KG1 (cell line): Measurements from ENCODE around the gene COL12A1.

Experiments used
- DNase-seq: peaks from one replicate; lab custom pipeline; 2025; lab: John Stamatoyannopoulos, UW

Gene COL12A1

DNA sequence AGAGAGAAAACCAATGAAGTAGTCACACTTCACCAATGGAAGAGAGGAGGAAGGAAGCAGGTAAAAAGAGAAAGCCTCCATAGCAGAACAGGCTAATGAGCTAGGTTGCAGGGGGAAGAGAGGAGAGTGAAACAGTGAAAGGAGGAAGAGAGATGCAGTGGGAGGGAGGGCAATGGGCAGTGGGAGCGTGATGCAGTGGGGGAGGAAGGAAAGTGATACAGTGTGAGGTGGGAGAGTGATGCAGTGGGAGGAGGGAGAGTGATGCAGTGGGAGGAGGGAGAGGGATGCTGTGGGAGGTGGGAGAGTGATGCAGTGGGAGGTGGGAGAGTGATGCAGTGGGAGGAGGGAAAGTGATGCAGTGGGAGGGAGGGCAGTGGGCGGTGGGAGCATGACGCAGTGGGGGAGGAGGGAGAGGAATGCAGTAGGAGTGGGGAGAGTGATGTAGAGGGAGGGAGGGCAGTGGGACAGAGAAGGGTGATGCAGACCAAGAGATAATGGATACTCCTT lies 29.7 kb downstream of the COL12A1 start:
- DNase-seq, result no peak

DNA sequence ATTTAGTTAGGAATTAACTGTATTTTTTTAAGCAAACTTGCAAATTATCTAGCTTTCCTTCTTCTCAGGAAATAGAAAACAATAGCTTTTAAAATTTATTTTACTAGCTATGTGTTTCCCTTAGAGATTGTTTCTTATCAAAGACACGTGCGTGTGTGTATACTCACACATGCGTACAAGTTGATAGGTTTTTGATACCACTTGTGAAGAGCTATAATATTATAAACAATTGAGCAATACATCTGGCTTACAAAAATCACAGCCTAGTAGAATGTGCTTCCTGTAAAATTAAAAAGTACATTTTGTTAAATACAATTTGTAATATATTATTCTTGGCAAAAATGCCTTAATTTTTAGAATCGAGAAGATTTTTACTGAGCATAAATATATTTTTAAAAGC lies 33.9 kb downstream of the COL12A1 start:
- DNase-seq, result no peak

DNA sequence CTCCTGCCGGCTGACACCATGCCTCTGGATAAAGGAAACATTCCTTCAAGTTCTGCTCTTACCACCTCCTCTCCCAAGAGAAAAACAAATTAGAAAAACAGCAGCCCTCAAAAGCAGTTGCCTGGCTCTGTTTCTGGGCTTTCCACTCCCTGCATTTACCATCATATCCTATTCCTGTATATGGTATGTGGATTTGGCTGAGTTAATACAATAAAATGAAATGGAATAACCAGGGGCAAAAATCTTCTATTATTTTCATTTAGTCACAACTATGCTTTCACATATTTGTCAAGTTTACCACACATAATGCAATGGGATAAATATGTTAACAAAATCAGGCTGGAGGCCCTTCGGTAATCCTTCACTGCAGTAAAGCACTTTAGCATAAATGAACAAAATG lies 34.3 kb downstream of the COL12A1 start:
- no peak for DNase-seq

DNA sequence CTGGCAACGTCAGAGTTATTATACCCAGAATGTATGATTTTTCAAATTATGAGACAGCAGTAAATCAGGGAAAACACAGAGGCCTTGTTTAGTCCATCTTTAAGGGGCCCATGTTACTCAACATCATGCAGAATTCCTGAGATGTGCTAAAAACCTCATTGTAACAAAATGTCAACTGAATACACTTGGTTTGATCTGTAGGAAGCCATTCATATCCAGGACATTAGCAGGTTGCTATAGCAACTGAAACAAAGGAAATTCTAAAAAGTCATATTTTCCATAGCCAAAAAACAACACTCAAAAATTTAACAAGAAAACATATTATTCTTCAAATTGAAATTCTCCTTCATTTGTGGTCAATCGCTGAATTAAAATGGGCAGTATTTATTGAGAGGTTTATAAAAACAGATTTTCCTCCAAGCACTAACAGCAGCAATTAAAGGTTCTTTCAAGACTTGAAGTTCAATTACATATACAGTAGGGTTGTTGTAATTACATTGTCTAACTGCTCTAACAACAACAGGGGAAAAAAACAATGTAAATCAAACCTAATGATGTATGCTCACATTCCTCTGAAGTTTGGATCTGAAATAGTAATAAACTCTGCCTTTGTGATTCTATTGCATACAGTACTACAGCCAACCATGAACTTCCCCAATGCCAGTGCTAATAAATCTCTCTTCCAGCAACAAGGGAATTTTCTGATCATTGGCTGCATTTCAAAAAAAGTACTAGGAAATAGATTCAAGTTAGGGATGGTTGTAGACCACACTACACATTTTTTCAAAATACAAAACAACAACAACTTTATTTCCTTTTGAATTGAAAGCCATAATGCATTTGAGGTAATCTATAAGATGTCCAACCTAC lies 34.9 kb downstream of the COL12A1 start:
- DNase-seq, result no peak

DNA sequence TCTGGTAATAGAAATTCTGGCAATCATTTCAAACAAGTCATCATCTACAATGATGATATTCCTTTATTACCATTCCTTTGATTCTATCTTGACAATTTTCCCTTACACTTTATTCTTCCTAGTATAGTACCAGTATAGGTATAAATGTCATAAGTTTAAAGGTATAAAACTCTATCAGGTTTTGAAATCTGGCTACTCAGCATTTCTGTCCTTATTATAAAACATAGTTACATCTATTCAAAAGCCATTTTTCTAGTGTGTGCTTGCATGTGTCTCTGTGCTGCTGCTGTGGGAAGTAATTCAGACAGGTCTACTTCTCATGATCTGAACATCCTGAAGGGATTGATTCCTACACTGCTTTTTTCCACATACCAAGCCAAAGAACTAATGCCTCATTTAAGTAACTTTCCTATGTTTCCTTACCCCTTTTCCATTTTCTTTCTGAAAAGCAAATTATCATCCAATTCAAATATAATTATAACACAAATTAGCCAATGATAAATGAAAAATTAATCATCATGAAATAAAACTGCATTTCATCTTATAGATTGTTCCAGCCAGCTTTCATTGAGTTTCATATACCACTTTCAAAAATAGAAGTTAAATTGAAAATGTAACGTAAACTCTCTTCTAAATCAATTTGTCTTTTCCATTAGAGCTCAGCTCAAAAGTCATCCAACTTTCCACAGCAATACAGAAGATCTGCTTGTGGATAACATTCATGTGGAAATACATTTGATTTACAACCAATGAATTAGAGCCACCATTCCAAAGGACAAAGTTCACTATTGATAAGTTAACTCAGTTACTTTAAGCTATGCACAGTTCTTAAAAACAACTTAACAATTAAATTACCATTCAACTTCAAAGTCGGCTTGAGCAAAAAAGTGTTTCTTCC lies 35.9 kb downstream of the COL12A1 start:
- no peak for DNase-seq

DNA sequence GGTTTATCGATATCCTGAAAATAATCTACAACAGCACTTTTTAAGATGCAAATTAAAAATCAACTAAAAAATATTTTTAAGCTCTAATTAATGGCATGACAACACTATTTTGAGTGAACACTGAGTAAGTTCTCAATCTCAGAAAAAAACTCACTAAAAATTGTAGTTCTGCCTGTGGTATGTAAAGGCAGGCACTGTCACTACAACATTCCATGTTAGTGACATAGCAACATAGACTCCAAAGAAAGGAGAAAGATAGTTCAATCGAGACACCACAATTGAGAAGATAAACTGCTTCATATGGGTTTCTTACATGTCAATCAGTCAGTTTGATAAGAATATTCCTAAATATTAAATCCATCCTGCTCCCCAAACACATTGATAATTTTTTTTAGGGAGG lies 38.0 kb downstream of the COL12A1 start:
- no peak for DNase-seq

DNA sequence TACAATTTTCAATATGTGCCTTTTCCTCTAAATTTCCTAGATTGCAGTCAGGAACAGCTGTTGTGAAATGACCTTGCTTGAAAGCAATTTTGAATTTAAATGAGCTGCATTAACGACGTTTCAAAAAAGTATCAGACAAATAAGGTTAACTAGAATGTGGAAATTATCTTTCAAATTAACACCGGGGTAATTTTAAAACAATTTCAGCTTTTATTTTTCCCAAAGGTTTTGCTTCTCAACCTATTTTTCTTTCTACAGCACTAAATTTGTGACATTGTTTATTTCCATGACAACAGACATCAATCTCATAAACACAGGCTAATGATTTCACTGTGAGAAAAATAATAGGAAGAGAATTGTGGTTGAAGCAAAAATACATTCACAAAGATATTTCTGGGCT lies 38.5 kb downstream of the COL12A1 start:
- DNase-seq, result no peak

DNA sequence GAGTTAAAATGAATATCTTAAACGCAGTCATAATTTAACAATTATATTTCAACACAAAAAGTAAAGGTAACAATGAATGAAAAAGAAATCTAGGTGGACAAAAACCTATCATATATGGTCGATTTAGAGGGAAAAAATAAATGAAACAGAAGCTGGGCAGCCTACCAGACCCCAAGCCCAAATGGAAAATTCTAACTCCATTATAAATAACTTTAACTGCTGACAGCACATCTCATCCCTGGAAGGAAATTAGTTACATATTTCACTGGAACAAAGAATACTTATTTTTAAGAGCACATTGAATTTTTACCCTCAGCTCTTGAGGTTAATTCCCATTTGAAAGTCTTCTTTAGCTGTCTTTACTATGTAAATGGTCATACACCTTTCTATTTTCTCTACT lies 39.1 kb downstream of the COL12A1 start:
- no peak for DNase-seq

DNA sequence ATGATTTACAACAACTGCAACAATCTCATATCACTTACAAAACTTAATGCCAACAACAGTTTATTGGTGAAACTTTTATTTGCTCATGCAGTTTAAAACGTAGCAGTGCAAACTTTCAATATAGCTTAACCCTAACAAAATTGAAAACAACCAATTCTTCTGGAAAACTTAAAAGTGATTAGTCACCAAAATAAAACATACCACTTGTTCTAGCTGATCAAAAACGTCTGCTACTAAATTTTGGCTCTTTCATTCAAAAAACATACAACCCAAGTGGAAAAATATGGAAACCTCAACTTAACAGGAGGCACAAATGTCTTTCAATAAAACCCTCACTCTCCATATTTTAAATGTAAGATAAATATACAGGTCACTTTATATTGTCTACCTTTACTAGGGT lies 39.6 kb downstream of the COL12A1 start:
- no peak for DNase-seq

DNA sequence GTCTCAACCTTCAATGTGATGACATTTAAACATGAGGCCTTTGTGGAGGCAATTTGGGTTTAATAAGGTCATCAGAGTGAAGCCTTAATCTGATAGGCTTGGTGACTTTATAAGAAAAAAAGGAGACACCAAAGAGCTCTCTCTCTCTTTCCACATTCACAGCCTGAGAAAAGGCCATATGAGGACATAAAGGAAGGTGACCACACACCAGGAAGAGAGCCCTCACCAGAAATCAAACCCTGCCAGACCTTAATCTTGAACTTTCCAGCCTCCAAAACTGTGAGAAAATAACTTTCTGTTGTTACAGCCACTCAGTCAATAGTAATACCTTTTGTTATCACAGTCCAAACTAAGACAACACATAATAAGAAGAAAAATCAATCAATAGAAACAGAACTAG lies 47.7 kb downstream of the COL12A1 start:
- DNase-seq, result no peak

DNA sequence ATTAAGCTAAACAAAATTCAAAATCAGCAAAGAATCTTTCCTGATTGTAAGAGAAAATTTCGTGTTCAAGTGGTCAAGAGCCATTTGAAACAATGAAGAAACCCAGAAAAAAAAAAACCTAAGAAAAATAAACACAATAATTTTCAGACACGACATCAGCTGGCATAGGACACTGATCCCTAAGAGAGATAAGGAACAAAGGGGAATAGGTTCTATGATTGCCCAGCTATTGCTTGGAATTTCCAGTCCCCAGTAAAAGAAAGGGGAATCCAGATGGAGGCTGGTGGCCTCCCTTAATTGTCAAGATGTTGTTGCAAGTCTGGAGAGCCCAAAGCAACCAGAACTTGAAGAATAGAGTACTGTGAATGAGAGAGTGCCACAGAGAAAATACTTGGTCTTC lies 48.5 kb downstream of the COL12A1 start:
- DNase-seq, result no peak

DNA sequence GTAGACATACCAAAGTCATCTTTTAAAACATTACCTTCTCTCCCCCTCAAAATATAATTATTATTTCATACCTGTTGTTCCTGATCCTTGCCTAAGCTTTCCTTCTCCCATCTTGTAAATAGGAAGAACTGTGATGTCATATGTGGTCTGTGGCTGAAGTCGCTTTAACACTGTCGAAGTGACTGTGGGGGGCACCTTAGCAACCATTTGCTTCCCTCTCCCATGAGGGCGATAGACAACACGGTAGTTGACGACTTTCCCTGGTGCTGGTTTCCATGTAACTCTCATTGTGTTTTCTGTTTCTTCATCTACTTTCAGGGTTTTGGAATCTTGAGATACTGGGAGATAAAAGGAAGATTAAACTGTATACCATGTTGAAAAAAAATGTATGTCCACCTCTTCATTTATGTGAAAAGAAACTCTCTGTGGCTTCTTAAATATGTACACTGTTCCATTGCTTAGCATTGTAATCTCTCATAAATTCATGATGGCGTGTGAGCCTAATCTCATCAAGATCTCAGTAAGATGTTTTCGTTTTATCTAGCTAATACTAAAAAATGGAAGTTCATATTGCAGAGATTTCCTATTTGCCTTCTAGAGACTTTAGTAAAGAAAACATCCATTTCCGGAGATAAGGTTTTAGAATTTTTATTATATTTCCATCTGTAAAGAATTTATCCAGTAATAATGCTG lies 49.5 kb downstream of the COL12A1 start:
- DNase-seq, result no peak

DNA sequence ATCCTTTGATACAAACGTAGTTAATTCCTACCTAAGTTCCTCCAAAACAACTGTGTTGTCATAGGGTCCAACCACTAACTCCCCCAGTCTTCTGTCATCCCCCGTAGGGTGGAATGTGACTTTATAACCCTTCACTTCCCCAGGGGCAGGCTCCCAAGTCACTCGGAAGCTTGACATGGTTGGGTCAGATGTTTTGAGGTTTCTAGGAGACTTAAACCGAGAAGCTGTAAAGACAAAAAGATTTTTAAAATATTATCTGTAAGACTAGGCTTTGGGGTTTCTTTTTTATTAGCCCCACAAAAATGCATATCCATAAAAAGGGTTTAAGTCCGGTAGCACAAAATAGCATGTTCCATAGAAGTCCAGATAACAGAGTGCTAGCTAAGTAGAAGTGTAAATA lies 50.2 kb downstream of the COL12A1 start:
- DNase-seq, result no peak

DNA sequence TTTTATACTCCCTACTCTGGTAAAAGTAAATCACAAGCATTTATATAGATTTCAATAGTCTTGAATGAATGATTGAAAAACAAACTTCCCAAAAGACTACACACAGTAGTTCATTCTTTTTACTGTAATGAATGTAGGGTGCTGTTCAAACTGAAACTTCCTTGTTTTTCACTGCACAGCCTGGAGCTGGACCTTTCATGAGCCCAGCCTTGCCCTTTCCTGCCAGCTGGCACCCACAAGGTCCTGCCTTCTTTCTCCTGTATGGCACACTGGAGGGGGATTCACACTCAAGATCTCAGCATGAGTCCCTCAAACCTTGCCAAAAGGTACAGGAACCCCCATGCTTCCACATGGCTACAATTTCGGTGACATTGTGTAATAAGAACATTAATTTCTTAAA lies 50.9 kb downstream of the COL12A1 start:
- DNase-seq, result no peak

DNA sequence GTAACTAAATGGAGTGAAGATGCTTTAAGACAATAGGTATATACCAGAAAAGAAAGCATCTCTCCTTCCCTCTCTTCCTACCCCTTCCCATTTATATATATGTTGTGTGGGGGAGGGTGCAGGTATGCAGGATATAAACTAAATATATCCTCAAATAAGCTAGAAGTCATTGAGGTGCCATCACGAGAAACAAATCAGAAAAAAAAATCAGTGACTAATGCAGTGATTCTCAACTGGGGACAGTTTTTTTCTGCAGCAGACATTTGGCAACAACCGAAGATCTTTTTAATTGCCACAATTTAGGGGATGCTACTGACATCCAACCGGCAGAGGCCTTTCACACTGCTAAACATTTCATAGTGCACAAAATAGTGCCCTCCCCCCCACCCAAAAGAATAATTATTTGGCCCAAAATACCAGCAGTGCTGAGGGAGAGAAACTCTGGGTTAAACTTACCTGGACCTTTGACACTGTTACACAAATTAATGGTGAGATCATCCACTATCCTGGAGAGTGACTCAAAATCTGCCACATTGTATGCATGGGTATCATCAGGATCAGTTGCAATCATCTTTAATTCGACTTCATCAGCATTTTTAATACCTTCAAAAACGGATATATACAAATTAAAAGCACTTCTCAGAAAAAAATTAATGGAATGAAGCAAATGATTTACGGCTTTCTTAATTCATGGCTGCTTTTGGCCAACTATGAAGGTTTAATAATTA lies 55.0 kb downstream of the COL12A1 start:
- DNase-seq, result no peak

DNA sequence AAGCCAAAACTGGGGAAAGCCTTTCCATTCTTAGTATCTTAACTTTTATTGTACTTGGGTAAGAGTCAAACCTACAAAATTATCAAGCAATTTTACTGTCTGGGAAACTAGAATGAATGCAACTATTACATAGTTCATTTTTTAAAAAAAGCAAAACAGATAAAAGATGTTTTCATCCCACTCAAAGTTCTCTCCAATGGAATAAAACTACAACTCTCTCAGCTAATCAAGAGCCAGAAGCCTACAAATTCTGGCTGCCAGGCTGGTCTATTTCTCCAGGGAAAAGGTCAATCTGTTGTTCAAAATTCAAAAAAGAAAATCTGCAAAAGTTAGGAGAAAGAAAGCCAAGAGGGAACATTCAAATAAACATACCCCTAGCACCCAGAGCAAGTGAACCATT lies 56.2 kb downstream of the COL12A1 start:
- DNase-seq, result no peak

DNA sequence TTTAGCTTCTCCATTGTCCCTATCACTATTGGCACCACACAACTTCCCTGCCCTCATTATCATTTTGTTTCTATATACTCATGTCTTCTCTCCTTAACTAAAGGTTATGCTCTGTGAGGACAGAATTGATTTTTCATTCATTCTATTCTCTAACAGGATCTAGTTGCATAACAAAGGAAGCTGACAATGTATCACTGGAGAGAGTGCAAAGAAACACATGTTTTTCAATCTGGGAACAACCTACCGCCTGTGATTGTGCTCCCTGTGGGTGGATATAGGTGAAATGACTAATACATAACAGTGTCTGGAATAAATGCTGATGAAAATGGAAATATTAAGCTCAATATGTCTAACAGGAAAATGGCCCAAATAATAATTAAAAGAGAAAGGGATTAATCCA lies 56.6 kb downstream of the COL12A1 start:
- DNase-seq, result no peak

DNA sequence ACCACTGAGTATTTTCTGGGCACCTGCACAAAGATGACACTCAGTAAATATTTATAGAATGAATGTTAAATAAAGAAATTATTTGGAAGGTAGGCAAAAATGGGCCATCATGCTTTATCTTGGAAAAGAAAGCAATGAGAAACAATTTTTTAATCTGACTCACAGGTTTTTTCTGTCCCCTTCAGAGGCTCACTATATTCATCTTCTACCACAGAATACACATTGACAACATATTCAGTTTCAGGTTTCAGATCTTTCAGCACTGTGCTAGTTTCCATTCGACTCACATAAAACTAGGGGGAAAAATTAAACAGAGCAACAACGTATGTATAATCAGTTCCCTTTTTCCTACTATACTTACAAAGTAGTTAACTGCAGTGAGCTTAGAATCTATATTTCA lies 58.3 kb downstream of the COL12A1 start:
- no peak for DNase-seq

DNA sequence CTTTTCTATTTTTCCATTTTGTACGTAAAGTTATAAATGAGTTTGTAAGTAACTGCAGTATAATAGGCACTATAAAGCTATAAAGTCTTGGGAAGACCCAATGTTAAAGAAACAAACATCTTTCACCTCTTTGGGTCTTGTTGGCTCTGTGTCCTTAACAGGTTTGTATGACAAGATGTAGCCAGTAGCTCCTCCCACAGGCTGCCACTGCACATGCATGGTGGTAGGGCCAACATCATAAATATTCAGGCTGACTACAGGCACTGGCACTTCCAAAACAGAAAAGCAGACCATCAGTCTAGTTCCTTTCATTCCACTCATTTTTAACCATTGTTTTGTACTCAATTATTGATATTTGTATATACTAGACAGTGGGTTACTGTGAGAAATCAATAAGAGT lies 59.9 kb downstream of the COL12A1 start:
- DNase-seq, result no peak

DNA sequence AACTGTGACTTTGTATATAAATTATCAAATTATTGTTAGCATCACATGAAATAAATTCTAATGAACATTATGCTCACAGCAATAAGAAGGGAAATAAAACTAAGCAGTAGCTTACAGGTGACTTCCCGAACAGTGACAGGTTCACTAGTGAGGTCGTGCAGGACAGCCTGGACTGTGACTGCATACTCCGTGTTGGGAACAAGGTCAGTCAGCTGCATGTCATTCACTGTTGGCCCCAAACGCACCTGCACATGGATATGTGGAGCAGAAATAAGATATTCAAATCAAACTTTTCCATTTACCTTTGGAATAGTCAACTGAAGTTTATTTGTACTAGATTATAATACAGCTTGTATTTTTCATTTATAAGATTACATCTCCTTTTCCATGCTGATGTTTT lies 60.6 kb downstream of the COL12A1 start:
- no peak for DNase-seq

DNA sequence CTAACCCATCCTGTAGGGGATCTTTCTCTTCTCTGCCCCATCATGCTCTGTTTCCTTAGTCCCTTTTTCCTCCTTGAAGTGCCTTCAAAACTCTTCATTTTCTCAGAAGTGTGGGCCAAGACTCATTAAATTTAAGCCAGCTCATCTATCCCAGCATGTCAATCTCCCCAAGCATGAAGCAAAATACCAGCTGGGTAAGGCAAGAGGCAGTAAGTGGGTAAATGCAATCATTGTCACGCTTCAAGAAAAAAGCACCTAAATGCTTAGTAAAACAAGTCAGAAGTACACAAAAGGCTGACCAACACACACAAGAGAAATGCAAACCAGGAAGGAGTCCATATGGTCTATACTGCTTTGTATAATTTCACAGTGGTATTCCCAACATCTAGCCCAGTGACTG lies 61.5 kb downstream of the COL12A1 start:
- no peak for DNase-seq

DNA sequence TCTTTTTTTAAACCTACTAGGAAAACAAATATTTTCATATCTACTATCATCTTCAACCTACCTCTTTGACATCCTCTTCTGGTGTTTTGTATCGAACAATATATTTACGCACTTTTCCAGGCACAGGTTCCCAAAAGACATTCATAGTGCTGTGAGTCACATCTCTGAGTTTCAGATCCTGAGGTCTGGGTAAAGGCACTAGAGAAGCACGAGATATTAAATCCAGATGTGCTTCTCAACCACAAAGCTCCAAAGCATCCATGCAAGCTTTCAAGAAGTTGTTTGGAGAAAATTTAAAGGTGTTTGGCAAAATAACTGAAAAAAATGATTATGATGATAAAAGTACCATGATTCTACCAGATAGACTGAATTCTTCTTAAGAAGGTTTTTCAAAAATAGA lies 62.7 kb downstream of the COL12A1 start:
- no peak for DNase-seq
